Measurements from ENCODE around the gene GAS7. TPM values are rescaled to one million over a fixed set of nuclear protein-coding genes. Genes with fewer than 3 reads are reported as not detected.
A peak's percentile ranks its signal among the peaks of the same experiment; 100 is the strongest.

Gene GAS7
- total RNA-seq, 2 experiments from 2014 or later, result 0.76 to 1.2 TPM

DNA sequence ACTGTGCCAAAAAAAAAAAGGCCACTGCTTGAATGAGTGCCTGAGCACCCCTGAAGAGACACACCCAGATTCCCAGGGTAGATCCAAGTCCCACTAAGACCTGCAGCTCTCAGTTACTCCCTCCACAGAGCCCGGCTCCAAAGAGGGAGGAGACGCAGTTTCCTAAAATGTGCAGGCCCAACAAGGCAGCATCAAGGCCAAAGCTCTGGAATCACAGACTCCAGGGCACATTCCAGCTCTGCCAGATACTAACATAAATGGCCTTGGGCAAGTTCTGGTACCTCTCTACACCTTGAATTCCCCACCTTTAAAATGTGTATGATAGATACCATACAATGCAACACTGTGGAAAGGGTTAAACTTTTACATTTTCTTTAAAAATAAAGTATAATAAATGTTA is 57.0 kb downstream of the GAS7 start:
- no peak overlapping the region for H3K27ac Mint-ChIP-seq
- no peaks in the 10 kb centered on the region for H3K9me3 Mint-ChIP-seq
- peaks cover 9% of the 10 kb centered on the region for H3K27me3 Mint-ChIP-seq
- no peak overlapping the region for H3K4me3 Mint-ChIP-seq
- H3K36me3 Mint-ChIP-seq, result no peaks in the 10 kb centered on the region
- no peak for DNase-seq
- H3K4me1 Mint-ChIP-seq, result peaks cover 7% of the 10 kb centered on the region

DNA sequence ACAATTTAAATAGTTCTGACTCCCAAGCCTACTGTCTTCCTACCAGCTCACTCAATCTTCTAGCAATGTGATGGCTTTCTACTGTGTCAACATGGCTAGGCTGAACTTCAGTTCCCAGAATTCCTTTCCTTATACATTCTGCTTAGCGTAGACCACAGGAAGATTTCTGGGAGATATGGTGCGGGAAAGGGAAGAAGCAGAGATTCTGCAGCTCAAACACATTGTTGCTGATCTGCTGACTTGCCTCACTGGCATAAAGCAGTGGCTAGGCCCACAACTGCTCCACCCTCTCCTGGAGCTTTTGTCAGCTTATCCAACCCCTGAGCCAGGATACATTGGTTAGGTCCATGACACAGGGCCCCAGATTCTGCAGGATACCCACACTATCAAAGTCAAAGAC is 58.8 kb downstream of the GAS7 start:
- Mint-ChIP-seq H3K9me3 (no peaks in the 10 kb centered on the region), H3K27me3 (peaks cover 4% of the 10 kb centered on the region), H3K27ac (no peak overlapping the region), H3K36me3 (no peaks in the 10 kb centered on the region), H3K4me3 (no peak overlapping the region), H3K4me1 (peaks cover 10% of the 10 kb centered on the region)
- no peak for DNase-seq

GRCh38 chr17:10136258-10136981 is 62.0 kb downstream of the GAS7 start:
- H3K36me3 Mint-ChIP-seq, result no peaks in the 10 kb centered on the region
- H3K4me3 Mint-ChIP-seq, result no peak overlapping the region
- no peaks in the 10 kb centered on the region for H3K9me3 Mint-ChIP-seq
- peaks cover 10% of the 10 kb centered on the region for H3K4me1 Mint-ChIP-seq
- H3K27me3 Mint-ChIP-seq, result peaks cover 4% of the 10 kb centered on the region
- no peak overlapping the region for H3K27ac Mint-ChIP-seq
- no peak for DNase-seq

DNA sequence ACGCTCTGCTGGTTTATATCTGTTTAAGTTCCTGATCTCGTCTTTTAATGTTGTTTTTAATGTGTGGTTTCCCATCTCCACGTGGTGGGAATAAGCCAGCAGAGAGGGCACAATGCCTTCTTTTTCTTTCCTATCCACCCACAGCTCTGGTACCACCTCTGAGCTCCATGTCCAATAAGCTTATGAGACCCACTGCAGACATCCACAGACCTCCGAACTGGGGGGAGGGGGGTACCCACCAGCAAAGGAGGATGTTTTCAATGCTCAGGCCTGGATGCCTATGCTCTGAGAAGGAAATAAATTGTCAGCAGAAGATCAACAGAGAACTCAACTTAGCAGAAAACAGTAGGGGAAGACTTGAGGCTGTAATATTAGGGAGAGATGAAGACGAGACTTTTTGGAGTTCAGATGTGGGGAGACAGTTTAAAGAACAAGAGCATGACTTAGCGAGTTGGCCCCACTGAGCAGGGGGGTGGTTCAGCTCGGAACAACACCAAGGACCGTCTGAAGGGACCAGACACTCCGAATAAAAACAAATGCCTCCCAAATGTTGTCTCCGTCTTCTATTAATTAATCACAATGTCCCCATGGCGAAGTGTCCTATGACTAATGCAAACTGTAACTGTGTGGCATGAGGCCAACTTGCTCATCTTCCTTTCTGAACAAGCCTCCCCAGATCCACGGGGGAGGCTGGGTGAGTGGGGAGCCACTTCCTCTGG is 62.7 kb downstream of the GAS7 start:
- Mint-ChIP-seq H3K27me3 (peaks cover 4% of the 10 kb centered on the region), H3K36me3 (no peaks in the 10 kb centered on the region), H3K27ac (no peak overlapping the region), H3K9me3 (no peaks in the 10 kb centered on the region), H3K4me1 (peaks cover 10% of the 10 kb centered on the region), H3K4me3 (no peak overlapping the region)
- DNase-seq, result no peak

DNA sequence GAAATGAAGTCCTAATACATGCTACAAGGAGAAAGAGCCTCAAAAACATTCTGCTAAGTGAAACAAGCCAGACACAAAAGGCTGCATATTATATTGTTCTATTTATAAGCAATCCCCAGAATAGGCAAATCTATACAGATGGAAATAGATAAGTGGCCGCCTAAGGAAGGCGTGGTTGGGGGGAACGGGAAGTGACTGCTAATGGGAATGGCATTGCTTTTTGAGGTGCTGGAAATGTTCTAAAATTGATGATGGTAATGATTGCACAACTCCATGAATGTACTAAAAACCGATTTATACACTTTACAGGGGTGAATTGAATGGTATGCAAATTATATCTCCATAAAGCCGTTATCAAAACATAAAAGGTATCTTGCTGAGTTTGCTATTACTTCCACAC is 67.7 kb downstream of the GAS7 start:
- Mint-ChIP-seq H3K9me3 (peaks cover 2% of the 10 kb centered on the region), H3K27me3 (no peaks in the 10 kb centered on the region), H3K4me3 (no peak overlapping the region), H3K4me1 (peaks cover 22% of the 10 kb centered on the region), H3K36me3 (no peaks in the 10 kb centered on the region), H3K27ac (no peak overlapping the region)
- DNase-seq, result no peak

DNA sequence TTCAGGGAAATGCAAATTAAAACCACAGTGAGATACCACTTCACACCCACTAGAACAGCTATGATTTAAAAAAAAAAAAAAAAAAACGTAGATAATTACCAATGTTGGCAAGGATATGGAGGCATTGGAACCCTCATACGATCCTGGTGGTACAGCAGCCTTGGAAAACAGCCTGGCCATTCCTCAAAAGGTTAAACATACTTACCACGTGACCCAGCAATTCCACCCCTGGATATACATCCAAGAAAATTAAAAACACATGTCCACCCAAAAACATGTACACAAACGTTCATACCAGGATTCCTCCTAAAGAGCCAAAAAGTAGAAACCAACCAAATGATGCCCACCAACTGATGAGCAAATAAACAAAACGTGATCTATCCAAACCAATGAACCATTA is 68.1 kb downstream of the GAS7 start:
- H3K4me3 Mint-ChIP-seq, result no peak overlapping the region
- no peaks in the 10 kb centered on the region for H3K36me3 Mint-ChIP-seq
- no peak for DNase-seq
- H3K4me1 Mint-ChIP-seq, result peaks cover 18% of the 10 kb centered on the region
- H3K27me3 Mint-ChIP-seq, result no peaks in the 10 kb centered on the region
- H3K9me3 Mint-ChIP-seq, result peaks cover 2% of the 10 kb centered on the region
- no peak overlapping the region for H3K27ac Mint-ChIP-seq

- peaks cover 17% of the 10 kb centered on the region for H3K4me1 Mint-ChIP-seq
- H3K27ac Mint-ChIP-seq, result no peak overlapping the region
- no peaks in the 10 kb centered on the region for H3K36me3 Mint-ChIP-seq
- peaks cover 2% of the 10 kb centered on the region for H3K9me3 Mint-ChIP-seq
- H3K4me3 Mint-ChIP-seq, result no peak overlapping the region
- H3K27me3 Mint-ChIP-seq, result no peaks in the 10 kb centered on the region
- no peak for DNase-seq
Observed at GRCh38 chr17:10127819-10128425, 70.5 kb downstream of the GAS7 start.

- DNase-seq, result no peak
- no peak overlapping the region for H3K27ac Mint-ChIP-seq
- H3K9me3 Mint-ChIP-seq, result peaks cover 2% of the 10 kb centered on the region
- H3K4me3 Mint-ChIP-seq, result no peak overlapping the region
- H3K27me3 Mint-ChIP-seq, result no peaks in the 10 kb centered on the region
- H3K36me3 Mint-ChIP-seq, result no peaks in the 10 kb centered on the region
- H3K4me1 Mint-ChIP-seq, result peaks cover 24% of the 10 kb centered on the region
Observed at GRCh38 chr17:10126616-10127501, 71.5 kb downstream of the GAS7 start.

DNA sequence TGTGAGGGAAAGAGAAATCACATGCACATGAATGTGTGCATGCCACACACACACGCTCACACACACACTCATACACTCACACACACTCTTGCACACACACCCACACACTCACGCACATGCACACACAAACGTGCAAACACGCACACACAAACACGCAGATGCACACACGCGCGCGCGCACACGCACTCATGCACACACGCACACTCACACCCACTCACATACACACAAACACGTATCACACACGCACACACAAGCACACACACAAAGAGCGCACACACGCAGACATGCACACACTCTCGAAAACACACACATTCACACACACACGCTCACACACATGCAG is 72.2 kb downstream of the GAS7 start:
- Mint-ChIP-seq H3K4me1 (peaks cover 30% of the 10 kb centered on the region), H3K27ac (no peak overlapping the region), H3K27me3 (no peaks in the 10 kb centered on the region), H3K4me3 (no peak overlapping the region), H3K36me3 (no peaks in the 10 kb centered on the region), H3K9me3 (peaks cover 2% of the 10 kb centered on the region)
- no peak for DNase-seq

GRCh38 chr17:10125531-10126275 is 72.7 kb downstream of the GAS7 start:
- H3K9me3 Mint-ChIP-seq, result peaks cover 2% of the 10 kb centered on the region
- no peaks in the 10 kb centered on the region for H3K27me3 Mint-ChIP-seq
- H3K36me3 Mint-ChIP-seq, result no peaks in the 10 kb centered on the region
- peaks cover 33% of the 10 kb centered on the region for H3K4me1 Mint-ChIP-seq
- no peak for DNase-seq
- H3K27ac Mint-ChIP-seq, result no peak overlapping the region
- no peak overlapping the region for H3K4me3 Mint-ChIP-seq

DNA sequence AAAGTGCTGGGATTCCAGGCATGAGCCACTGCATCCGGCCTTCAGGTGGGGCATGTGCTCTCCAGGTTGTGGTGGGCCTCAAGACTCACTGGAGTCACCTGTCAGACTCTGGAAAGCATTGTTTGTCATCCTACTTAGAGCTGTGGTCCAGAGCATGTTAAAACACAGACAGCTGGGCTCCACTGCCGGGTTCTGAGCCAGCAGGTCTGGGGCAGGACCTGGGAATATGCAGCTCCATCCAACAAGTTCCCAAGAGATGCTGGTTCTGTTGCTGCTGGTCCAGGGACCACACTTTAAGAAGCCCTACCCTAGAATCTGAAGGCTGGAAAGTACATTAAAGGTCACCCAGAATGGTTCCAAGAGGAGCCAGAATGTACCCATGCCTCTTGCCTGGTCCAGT is 75.3 kb downstream of the GAS7 start:
- Mint-ChIP-seq H3K27me3 (peaks cover 4% of the 10 kb centered on the region), H3K27ac (no peak overlapping the region), H3K4me3 (no peak overlapping the region), H3K9me3 (no peaks in the 10 kb centered on the region), H3K4me1 (peaks cover 48% of the 10 kb centered on the region), H3K36me3 (no peaks in the 10 kb centered on the region)
- no peak for DNase-seq

DNA sequence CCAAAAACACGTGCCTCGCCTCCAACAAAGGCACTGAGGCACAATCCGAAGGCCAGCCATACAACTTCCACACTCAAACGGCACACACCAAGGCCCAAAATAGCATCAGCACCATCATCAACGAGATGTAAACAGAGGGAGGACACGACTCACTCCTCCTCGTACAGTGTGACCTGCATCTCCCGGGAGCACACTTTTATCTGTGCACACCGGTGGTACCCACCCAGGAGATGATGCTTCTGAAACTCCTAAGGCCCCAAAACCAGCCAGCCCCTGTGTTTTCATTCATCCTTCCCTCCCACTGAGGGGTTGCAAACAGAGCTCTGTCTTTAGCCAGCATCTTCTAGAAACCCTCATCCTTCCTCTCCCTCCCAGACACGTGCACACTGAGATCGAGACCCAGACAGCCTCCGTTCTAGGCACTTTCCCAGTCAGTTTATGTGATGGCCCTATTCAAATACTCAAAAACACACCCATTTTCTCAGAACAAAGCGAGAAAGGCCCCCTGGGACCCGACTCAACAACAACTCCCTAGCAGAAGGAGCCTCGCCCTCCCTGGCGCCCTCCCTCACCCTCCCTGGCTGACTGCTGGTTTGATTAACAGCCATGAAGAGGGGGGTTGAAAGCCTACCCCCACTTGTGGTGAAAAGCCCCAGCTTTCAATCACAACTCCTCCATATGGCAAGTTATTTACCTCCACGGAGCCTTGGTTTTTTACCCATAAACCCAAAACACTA is 76.3 kb downstream of the GAS7 start:
- H3K4me1 Mint-ChIP-seq, result peaks cover 42% of the 10 kb centered on the region
- no peak for DNase-seq
- peaks cover 4% of the 10 kb centered on the region for H3K27me3 Mint-ChIP-seq
- peak overlapping the region; percentile 20 for H3K27ac Mint-ChIP-seq
- no peaks in the 10 kb centered on the region for H3K9me3 Mint-ChIP-seq
- H3K36me3 Mint-ChIP-seq, result no peaks in the 10 kb centered on the region
- no peak overlapping the region for H3K4me3 Mint-ChIP-seq

- Mint-ChIP-seq H3K4me1 (peaks cover 36% of the 10 kb centered on the region), H3K27me3 (peaks cover 4% of the 10 kb centered on the region), H3K4me3 (no peak overlapping the region), H3K27ac (no peak overlapping the region), H3K36me3 (no peaks in the 10 kb centered on the region), H3K9me3 (no peaks in the 10 kb centered on the region)
- no peak for DNase-seq
Observed at GRCh38 chr17:10120749-10121148, 77.7 kb downstream of the GAS7 start.

GRCh38 chr17:10120109-10120485 is 78.3 kb downstream of the GAS7 start:
- Mint-ChIP-seq H3K4me3 (no peak overlapping the region), H3K27ac (no peak overlapping the region), H3K4me1 (peaks cover 42% of the 10 kb centered on the region), H3K9me3 (no peaks in the 10 kb centered on the region), H3K27me3 (peaks cover 4% of the 10 kb centered on the region), H3K36me3 (no peaks in the 10 kb centered on the region)
- no peak for DNase-seq
